NCI-H526 (cell line): ENCODE results near the gene ANKEF1.
A peak's percentile ranks its signal among the peaks of the same experiment; 100 is the strongest.

Experiments used
- DNase-seq, 2 experiments: peaks; one replicate each; lab custom pipeline; 2025; lab: John Stamatoyannopoulos, UW

ANKEF1 gene

GRCh38 chr20:10089871-10090587 is 55.2 kb downstream of the ANKEF1 start:
- DNase-seq, result no peak

GRCh38 chr20:10090588-10091166 is 55.9 kb downstream of the ANKEF1 start:
- DNase-seq, result peak; percentile 57 to 78

DNA sequence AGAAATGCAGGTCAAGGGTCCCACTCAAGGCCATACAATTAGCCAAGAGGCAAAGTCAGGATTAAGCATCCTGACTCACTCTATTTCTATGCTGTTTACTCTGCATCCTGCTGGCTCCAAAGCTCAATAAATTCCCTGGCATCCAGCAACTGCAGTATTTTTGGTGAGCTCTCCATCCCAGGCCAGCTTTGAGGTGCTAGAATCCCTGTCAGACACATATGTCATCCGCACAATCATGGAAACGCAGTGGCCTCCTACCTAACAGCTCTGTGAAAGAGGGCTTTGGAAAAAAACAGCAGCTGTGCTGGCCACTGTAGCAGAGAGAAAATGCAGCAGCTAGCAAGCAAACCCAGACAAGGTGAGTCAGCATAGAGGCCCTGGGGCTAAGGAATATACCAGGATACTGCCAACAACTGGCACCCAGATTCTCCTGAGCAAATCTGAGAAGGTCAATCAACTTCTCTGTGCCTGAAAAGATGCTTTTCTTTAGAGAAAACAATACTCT is 58.4 kb downstream of the ANKEF1 start:
- no peak for DNase-seq

DNA sequence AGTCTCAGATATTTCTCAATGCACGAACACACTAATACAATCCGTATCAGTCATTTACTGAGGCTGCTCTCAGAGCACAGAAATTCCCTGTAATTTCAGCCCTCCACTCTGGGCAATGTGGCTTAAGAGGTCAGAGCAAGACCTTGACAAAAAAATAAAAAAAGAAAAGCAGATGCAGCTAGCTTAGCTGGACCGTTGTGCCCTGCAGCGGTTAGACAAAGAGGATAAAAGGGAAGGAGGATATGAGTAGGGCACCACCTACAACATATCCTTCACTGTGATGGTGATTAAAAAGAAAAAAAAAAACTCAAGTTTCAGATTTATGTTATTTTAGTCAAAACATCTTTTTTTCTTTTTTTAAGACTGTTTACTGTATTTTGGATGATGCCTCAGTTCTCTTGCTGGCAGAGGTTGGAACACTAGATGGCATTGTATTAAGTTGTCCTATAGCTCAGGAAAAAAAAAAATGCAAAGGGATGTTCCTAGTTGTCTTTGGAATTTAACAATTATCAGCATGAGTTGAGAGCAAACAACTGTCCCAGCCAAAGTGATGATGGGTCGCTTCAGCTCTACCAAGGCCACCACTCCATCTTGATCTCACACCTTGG is 59.9 kb downstream of the ANKEF1 start:
- DNase-seq, result no peak

- DNase-seq, result no peak
Measured at GRCh38 chr20:10096790-10097189, 62.0 kb downstream of the ANKEF1 start.

DNA sequence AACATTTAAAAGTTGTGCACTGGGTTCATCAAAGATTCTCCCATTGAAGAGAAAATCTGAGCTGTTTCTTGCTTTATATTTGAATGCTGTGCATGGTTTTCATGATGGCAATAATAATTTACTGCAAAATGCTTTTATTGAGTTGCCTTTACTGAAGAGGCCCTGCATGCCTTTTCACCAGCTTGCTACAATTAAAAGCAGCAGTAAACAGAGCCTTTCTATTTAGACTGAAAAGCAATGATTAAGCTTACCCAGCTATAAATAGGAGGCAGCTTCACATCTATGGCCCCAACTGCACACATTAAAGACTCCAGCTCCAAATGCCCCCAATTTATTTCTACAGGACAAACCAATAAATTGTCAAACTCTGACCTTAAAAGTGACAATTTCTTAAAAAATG is 70.3 kb downstream of the ANKEF1 start:
- no peak for DNase-seq
